ENCODE measurements around the gene NFE2L2.
A peak's percentile ranks its signal among the peaks of the same experiment; 100 is the strongest.

The NFE2L2 gene

GRCh38 chr2:177212891-177213856, 51.4 kb downstream of the NFE2L2 start:
- peak overlapping the region; percentile 99 for H3K4me3 ChIP-seq (ENCODE audit: low read length)

GRCh38 chr2:177212106-177212890, 52.2 kb downstream of the NFE2L2 start, which contains the start of gene HNRNPA3:
Gene HNRNPA3 (plus strand): TSS chr2:177212794. CDS start chr2:177212800, 6 bp downstream.
- Histone ChIP-seq H2AK5ac (ENCODE audit: low read length) (peak within 1 kb of the TSS; percentile 1), H3K4ac (ENCODE audit: low read depth, low read length) (peak within 1 kb of the TSS; percentile 93), H3K79me2 (ENCODE audit: control insufficient read depth, insufficient read depth, low read length) (peaks cover 31% of the 10 kb centered on the region), H3K79me1 (ENCODE audit: low read length) (peaks cover under 1% of the 10 kb centered on the region), H4K5ac (ENCODE audit: low read length) (peak within 1 kb of the TSS; percentile 1), H3K23ac (ENCODE audit: low read length) (peak within 1 kb of the TSS; percentile 57), H3K4me1 (ENCODE audit: control insufficient read depth, low read depth, low read length) (no peaks in the 10 kb centered on the region), H2BK15ac (replicated peaks; ENCODE audit: low read depth) (no peak within 1 kb of the TSS), H3K4me3 (ENCODE audit: low read length) (peak within 1 kb of the TSS; percentile 99), H3K18ac (ENCODE audit: low read length) (peak within 1 kb of the TSS; percentile 95), H4K8ac (ENCODE audit: low read depth, low read length) (peak within 1 kb of the TSS; percentile 98), H3K36me3 (ENCODE audit: control insufficient read depth, insufficient read depth, low read length) (peaks cover under 1% of the 10 kb centered on the region), H3K27me3 (ENCODE audit: insufficient read depth, low read length, poor library complexity) (no peaks in the 10 kb centered on the region), H2BK120ac (ENCODE audit: low read depth, low read length) (peak within 1 kb of the TSS; percentile 83), H3K4me2 (ENCODE audit: low read length) (peak within 1 kb of the TSS; percentile 34), H3K56ac (ENCODE audit: low read length) (peak within 1 kb of the TSS; percentile 100), H3K9ac (ENCODE audit: low read length) (peak within 1 kb of the TSS; percentile 99), H3K27ac (ENCODE audit: low read depth, low read length) (peak within 1 kb of the TSS; percentile 100), H2BK5ac (ENCODE audit: low read length) (peak within 1 kb of the TSS; percentile 89)
- DNase-seq = peak; percentile 99
- no CpG with 5 or more reads among the region's 74 CpGs for WGBS (ENCODE audit: extremely low coverage, insufficient coverage, low lambda C conversion rate)

More at GRCh38 chr2:177212891-177213856, 51.4 kb downstream of the NFE2L2 start:
- H2BK120ac ChIP-seq (ENCODE audit: low read depth, low read length) = peak overlapping the region; percentile 83
- peaks cover 34% of the 10 kb centered on the region for H3K79me2 ChIP-seq (ENCODE audit: control insufficient read depth, insufficient read depth, low read length)
- H3K23ac ChIP-seq (ENCODE audit: low read length) = peak overlapping the region; percentile 57
- peak overlapping the region; percentile 99 for H3K9ac ChIP-seq (ENCODE audit: low read length)
- peaks cover 2% of the 10 kb centered on the region for H3K36me3 ChIP-seq (ENCODE audit: control insufficient read depth, insufficient read depth, low read length)
- no peak overlapping the region for H4K5ac ChIP-seq (ENCODE audit: low read length)
- peak overlapping the region; percentile 100 for H3K27ac ChIP-seq (ENCODE audit: low read depth, low read length)
- H3K4ac ChIP-seq (ENCODE audit: low read depth, low read length) = peak overlapping the region; percentile 93
- no peak overlapping the region for H2BK15ac ChIP-seq (replicated peaks; ENCODE audit: low read depth)
- no peak overlapping the region for H2AK5ac ChIP-seq (ENCODE audit: low read length)
- peak overlapping the region; percentile 24 for H3K4me2 ChIP-seq (ENCODE audit: low read length)
- peak overlapping the region; percentile 89 for H2BK5ac ChIP-seq (ENCODE audit: low read length)
- H3K27me3 ChIP-seq (ENCODE audit: insufficient read depth, low read length, poor library complexity) = no peaks in the 10 kb centered on the region
- no peaks in the 10 kb centered on the region for H3K4me1 ChIP-seq (ENCODE audit: control insufficient read depth, low read depth, low read length)
- peaks cover 2% of the 10 kb centered on the region for H3K79me1 ChIP-seq (ENCODE audit: low read length)
- H3K18ac ChIP-seq (ENCODE audit: low read length) = peak overlapping the region; percentile 95
- DNase-seq = peak; percentile 94
- peak overlapping the region; percentile 98 for H4K8ac ChIP-seq (ENCODE audit: low read depth, low read length)
- peak overlapping the region; percentile 100 for H3K56ac ChIP-seq (ENCODE audit: low read length)
- no CpG with 5 or more reads among the region's 74 CpGs for whole genome bisulfite sequencing (ENCODE audit: extremely low coverage, insufficient coverage, low lambda C conversion rate)

GRCh38 chr2:177211576-177212105, 52.9 kb downstream of the NFE2L2 start:
- Histone ChIP-seq H3K4me2 (ENCODE audit: low read length) (peak overlapping the region; percentile 34), H4K5ac (ENCODE audit: low read length) (peak overlapping the region; percentile 1), H3K79me1 (ENCODE audit: low read length) (no peaks in the 10 kb centered on the region), H3K4me3 (ENCODE audit: low read length) (peak overlapping the region; percentile 44), H3K9ac (ENCODE audit: low read length) (peak overlapping the region; percentile 75), H3K4me1 (ENCODE audit: control insufficient read depth, low read depth, low read length) (no peaks in the 10 kb centered on the region), H3K56ac (ENCODE audit: low read length) (peak overlapping the region; percentile 86), H3K27me3 (ENCODE audit: insufficient read depth, low read length, poor library complexity) (no peaks in the 10 kb centered on the region), H3K23ac (ENCODE audit: low read length) (no peak overlapping the region), H3K18ac (ENCODE audit: low read length) (peak overlapping the region; percentile 90), H2AK5ac (ENCODE audit: low read length) (peak overlapping the region; percentile 1), H2BK15ac (replicated peaks; ENCODE audit: low read depth) (no peak overlapping the region), H2BK5ac (ENCODE audit: low read length) (peak overlapping the region; percentile 12), H3K4ac (ENCODE audit: low read depth, low read length) (peak overlapping the region; percentile 90), H4K8ac (ENCODE audit: low read depth, low read length) (peak overlapping the region; percentile 97), H3K27ac (ENCODE audit: low read depth, low read length) (peak overlapping the region; percentile 78), H3K36me3 (ENCODE audit: control insufficient read depth, insufficient read depth, low read length) (no peaks in the 10 kb centered on the region), H2BK120ac (ENCODE audit: low read depth, low read length) (peak overlapping the region; percentile 82), H3K79me2 (ENCODE audit: control insufficient read depth, insufficient read depth, low read length) (peaks cover 30% of the 10 kb centered on the region)
- no peak for DNase-seq
- no CpG with 5 or more reads among the region's 6 CpGs for WGBS (ENCODE audit: extremely low coverage, insufficient coverage, low lambda C conversion rate)

GRCh38 chr2:177211169-177211568, 53.4 kb downstream of the NFE2L2 start:
- Histone ChIP-seq H3K27ac (ENCODE audit: low read depth, low read length) (no peak overlapping the region), H4K8ac (ENCODE audit: low read depth, low read length) (peak overlapping the region; percentile 56), H3K9ac (ENCODE audit: low read length) (peak overlapping the region; percentile 75), H2BK120ac (ENCODE audit: low read depth, low read length) (no peak overlapping the region), H3K79me1 (ENCODE audit: low read length) (no peaks in the 10 kb centered on the region), H3K23ac (ENCODE audit: low read length) (no peak overlapping the region), H3K18ac (ENCODE audit: low read length) (no peak overlapping the region), H3K56ac (ENCODE audit: low read length) (peak overlapping the region; percentile 86), H3K4me1 (ENCODE audit: control insufficient read depth, low read depth, low read length) (no peaks in the 10 kb centered on the region), H3K4me2 (ENCODE audit: low read length) (peak overlapping the region; percentile 28), H2BK15ac (replicated peaks; ENCODE audit: low read depth) (no peak overlapping the region), H3K36me3 (ENCODE audit: control insufficient read depth, insufficient read depth, low read length) (no peaks in the 10 kb centered on the region), H3K27me3 (ENCODE audit: insufficient read depth, low read length, poor library complexity) (no peaks in the 10 kb centered on the region), H3K4ac (ENCODE audit: low read depth, low read length) (no peak overlapping the region), H4K5ac (ENCODE audit: low read length) (no peak overlapping the region), H2BK5ac (ENCODE audit: low read length) (no peak overlapping the region), H2AK5ac (ENCODE audit: low read length) (no peak overlapping the region), H3K79me2 (ENCODE audit: control insufficient read depth, insufficient read depth, low read length) (peaks cover 28% of the 10 kb centered on the region), H3K4me3 (ENCODE audit: low read length) (no peak overlapping the region)
- WGBS (ENCODE audit: extremely low coverage, insufficient coverage, low lambda C conversion rate) = no CpG with 5 or more reads among the region's 7 CpGs
- DNase-seq = no peak

- Histone ChIP-seq H3K9ac (ENCODE audit: low read length) (no peak overlapping the region), H3K4me3 (ENCODE audit: low read length) (no peak overlapping the region), H2BK5ac (ENCODE audit: low read length) (no peak overlapping the region), H2AK5ac (ENCODE audit: low read length) (no peak overlapping the region), H3K4me1 (ENCODE audit: control insufficient read depth, low read depth, low read length) (no peaks in the 10 kb centered on the region), H3K27ac (ENCODE audit: low read depth, low read length) (no peak overlapping the region), H3K4me2 (ENCODE audit: low read length) (no peak overlapping the region), H2BK15ac (replicated peaks; ENCODE audit: low read depth) (no peak overlapping the region), H3K4ac (ENCODE audit: low read depth, low read length) (no peak overlapping the region), H3K23ac (ENCODE audit: low read length) (no peak overlapping the region), H4K5ac (ENCODE audit: low read length) (no peak overlapping the region), H3K79me2 (ENCODE audit: control insufficient read depth, insufficient read depth, low read length) (peaks cover 3% of the 10 kb centered on the region), H3K56ac (ENCODE audit: low read length) (no peak overlapping the region), H3K36me3 (ENCODE audit: control insufficient read depth, insufficient read depth, low read length) (no peaks in the 10 kb centered on the region), H2BK120ac (ENCODE audit: low read depth, low read length) (no peak overlapping the region), H4K8ac (ENCODE audit: low read depth, low read length) (no peak overlapping the region), H3K18ac (ENCODE audit: low read length) (no peak overlapping the region), H3K27me3 (ENCODE audit: insufficient read depth, low read length, poor library complexity) (no peaks in the 10 kb centered on the region), H3K79me1 (ENCODE audit: low read length) (no peaks in the 10 kb centered on the region)
- no peak for DNase-seq
- no CpG with 5 or more reads among the region's 2 CpGs for WGBS (ENCODE audit: extremely low coverage, insufficient coverage, low lambda C conversion rate)
Measured at GRCh38 chr2:177207101-177207500, 57.4 kb downstream of the NFE2L2 start.

Measured in mesendoderm (in vitro differentiated cells).